Activated CD8-positive, alpha-beta memory T cell treated with anti-CD3 and anti-CD28 coated beads, Interleukin-2, amount 50 U/mL, for 1 hour (primary cell): ENCODE results near the gene CC2D2B.
"Not testable (repeated sequence)": the region's sequence is repeated elsewhere in the genome, so short reads cannot be mapped to it uniquely, and the experiment has no call there.

Experiments used
- DNase-seq: peaks from one replicate; pipeline ENCODE4 v3.0.0-alpha.2; 2020; ENCODE audit errors: extremely low read depth

Gene CC2D2B

DNA sequence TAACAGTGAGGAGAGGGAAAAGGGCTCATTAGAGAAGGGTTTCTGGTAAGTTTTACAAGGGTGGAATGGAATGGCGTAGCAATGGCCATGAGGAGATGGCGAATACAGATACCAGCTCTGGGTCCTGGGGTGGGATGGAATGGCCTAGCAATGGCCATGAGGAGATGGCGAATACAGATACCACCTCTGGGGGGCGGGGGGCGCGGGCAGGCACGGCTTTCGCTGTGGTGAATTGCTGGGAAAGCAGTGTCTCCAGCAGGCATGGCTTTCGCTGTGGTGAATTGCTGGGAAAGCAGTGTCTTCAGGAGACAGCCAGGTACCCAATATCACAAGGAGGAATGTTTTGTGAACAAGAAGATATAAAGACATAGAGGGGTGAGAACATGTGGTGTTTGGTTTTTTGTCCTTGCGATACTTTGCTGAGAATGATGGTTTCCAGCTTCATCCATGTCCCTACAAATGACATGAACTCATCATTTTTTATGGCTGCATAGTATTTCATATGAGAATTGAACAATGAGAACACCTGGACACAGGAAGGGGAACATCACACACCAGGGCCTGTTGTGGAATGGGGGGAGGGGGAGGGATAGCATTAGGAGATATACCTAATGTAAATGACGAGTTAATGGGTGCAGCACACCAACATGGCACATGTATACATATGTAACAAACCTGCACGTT is 1.7 kb upstream of the CC2D2B start:
- not testable (repeated sequence) for DNase-seq

DNA sequence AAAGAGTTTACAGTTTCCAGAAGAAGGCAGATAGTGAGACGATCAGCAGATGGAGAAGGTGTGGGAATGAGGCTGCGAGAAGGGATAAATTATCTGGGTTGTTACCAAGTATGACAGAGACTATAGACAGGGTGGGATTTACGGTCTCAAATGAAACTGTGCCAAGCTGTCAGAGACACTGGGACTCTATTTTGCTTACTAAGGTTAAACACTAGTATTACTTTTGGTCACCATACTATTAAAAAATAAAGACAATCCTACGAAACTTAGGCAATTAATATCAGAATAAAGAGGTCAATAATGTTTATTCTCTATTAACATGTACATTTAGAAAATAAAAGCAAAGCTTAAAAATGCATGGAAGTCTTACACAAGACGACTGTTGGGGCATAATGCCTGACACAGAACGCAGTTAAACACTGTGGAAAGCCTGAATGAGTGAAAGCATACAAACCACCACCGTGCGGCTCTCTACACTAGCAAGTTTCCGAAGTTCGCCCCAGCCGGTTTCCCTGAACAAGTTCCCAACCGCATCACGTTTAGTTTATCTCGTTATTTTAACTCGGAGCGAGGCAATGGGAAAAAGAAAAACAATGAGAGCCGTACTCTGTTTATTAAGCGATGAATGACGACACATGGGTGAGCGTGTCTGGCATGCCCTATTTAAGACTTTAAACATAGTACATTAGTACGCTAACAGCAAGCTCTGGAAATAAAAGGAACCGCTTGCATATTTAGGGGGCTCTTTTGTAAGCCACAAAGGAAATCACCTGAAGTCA is 909 bp upstream of the CC2D2B start:
- no peak for DNase-seq

DNA sequence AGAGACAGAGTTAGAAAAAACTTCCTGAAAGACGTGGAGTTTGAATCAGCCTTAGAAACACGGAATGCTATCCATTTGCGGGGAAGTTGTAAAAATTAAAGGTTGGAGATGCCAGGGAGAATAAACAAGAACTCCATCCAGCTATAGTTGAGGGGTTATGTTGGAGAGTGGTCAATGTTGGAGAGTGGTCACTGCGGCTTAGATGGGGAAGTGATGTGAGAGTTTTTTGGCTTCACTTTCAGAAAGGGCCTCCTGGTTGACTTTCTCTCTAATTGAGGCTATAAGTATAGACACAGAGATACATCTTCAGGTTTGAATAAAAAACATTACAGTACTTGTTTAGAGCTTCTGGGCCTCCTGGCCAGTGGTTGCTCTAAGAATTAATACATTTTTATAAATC is 675 bp downstream of the CC2D2B start:
- DNase-seq = no peak

DNA sequence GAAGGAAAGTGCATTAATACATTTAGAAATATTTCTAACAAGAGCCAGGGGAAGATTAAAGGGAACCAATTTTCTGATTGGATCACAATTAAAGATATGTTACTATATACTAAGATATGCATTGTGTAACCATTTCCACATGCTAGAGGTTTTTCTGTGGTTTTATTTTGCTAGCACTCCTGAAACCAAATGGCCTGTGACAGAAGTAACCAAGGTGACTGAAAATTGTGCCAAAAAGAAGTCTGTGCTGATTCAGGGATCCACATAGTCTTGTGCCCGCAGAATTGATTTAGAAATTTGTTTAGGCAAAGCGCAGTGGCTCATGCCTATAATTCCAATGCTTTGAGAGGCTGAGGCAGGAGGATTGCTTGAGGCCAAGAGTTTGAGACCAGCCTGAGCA is 1.8 kb downstream of the CC2D2B start:
- DNase-seq = no peak

DNA sequence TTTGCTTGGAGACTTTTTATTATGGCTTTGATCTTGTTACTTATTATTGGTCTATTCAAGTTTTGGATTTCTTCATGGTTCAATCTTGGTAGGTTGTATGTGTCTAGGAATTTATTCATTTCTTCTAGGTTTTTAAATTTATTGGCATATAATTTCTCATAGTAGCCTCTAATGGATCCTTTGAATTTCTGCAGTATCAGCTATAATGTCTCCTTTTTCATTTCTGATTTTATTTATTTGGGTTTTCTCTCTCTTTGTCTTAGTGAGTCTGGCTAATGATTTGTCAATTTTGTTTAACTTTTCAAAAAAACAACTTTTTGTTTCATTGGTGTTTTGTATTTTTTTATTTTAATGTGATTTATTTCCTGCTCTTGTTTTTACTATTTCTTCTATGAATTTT is 8.3 kb downstream of the CC2D2B start:
- not testable (repeated sequence) for DNase-seq

DNA sequence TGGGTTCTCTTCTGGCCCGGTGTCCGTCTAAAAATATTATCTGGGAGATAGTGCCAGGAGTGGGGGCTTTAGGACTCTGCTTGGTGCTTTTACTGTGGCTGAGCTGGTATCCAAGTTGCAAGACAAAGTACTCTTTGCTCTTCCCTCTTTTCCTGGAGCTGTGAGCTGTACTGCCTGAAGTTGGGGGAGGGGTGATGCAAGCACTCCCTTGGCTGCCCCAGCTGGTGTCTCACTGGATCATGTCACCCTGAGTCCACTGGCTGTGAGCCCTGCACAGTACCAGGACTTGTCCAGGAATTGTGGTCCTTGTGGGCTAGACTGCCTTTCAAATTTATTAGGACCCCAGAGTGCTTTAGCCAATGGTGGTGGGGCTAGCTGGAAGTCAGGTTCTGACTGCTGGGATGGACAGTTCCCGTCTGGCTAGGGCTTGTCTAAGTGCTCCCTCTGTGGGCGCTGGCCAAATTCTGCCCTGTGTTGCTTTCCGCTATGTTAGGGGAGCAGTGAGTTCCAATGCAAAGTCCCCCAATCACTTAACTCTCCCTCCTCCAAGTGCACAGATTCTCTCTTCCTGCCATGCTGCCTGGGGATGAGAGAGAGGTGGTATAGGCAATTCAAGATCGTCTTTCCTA is 13.1 kb downstream of the CC2D2B start:
- DNase-seq = no peak

DNA sequence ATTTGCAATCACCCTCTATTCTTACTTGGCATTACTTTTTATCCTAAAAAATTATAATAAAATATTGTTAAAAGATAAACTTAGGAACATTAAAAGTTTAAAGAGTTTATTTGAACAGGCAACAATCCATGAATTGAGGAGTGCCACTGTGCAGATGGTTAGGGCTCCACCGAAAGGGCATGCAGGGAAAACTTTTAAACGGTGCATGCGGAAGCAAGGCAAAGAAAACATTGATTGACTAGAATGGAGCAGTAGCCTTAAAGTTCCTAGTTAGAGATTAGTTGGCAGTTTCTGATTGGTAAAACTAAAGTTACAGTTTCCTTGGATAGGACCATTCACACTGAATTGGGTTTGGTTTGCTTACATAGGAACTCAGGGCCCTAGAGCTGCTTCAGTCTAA is 17.3 kb downstream of the CC2D2B start:
- no peak for DNase-seq

DNA sequence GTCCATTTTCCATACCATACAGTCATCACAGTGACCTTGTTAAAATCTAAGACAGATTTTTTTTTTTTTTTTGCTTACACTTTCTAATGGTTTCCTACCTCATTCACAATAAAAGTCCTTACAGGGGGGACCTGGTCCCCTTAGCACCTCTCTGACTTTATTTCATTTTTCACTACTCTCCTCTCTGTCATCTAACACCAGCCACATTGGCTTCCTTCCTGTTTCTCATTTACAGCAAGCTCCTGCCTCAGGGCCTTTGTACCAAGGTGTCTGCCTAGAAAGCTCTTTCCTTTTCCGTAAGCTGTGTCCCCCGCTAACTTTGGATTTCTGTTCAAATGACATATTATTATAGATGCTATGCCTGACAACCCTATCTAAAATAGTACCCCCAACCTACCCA is 27.7 kb downstream of the CC2D2B start:
- DNase-seq = no peak

DNA sequence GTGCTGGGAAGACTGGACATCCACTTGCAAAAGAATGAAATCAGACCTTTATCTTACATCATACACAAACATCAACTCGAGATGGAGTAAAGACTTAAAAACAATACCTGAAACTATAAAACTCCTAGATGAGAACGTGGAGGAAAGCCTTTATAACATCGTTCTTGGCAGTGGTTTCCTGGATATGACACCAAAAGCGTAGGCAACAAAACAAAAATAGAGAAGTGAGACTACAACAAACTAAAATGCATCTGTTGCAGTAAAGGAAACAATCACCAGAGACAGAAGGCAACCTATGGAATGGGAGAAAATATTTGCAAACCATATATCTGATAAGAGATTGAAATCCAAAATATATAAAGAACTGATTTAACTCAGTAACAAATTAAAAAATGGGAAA is 33.3 kb downstream of the CC2D2B start:
- DNase-seq = no peak

DNA sequence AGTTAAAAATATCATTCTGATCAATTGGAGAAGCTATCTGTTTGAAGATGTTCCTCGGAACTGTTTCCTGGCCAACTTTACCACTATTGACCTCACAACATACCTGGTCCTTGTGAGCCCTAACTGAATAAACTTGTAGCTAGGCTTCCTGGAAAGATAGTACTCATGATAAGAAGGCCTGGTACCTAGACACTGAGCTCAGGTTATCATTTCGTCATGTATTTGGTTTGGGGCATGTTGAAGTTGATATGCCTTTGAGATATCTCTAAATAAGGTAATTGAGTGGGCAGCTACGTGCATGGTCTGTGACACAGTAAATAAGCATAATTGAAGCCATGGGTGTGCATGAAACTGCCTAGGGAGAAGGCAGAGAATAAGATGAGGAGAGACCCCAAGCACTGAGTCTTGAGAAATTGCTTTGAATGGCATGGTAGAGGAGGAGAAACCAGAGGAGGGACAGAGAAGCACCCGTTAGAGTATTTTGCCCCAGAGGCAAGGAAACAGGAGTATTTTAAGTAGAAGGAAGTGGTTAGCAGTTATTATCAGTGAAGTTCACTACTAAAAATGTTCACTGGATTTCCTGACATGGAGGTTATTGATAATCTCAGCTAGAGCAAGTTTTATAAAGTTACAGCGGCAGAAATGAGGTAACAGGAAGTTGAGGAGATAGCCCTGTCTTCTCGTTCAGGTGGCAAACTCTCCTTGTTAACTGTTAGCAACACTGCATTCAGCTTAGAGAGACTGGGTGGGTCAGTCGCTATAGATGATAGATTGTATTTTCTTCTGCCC is 55.6 kb downstream of the CC2D2B start:
- no peak for DNase-seq

DNA sequence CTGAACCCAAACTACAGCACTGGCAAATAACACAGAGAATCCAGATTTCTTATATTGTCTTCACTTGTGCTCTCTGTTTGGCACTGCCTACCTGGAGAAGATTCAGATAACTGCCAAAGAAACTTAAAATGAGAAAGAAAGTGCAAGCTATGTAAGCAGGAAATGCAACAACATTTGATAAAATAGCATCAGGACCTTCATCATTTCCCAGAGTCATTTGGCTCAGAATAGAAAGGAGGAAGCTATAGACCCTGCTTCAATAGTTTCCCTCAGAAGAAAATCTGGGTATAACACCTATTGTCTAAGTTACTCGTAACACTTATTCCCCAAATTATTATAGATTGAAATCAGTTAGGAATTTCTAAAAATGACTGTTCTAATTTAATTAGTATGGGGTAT is 56.2 kb downstream of the CC2D2B start:
- DNase-seq = no peak

DNA sequence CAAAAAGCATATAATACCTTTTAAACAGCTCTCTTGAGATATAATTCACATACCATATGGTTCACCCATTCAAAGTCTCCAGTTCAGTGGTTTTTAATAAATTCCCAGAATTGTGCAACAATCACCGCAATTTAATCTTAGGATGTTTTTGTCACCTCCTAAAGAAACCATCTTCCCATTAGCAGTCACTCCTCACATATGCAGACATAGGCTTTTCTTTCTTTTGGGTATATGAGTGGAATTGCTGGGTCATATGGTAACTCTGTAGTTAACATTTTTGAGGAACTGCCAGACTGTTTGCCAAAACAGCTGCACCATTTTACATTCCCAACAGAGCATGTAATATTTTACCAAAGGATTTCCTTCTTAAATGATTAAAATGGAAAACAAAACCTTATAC is 57.0 kb downstream of the CC2D2B start:
- no peak for DNase-seq

DNA sequence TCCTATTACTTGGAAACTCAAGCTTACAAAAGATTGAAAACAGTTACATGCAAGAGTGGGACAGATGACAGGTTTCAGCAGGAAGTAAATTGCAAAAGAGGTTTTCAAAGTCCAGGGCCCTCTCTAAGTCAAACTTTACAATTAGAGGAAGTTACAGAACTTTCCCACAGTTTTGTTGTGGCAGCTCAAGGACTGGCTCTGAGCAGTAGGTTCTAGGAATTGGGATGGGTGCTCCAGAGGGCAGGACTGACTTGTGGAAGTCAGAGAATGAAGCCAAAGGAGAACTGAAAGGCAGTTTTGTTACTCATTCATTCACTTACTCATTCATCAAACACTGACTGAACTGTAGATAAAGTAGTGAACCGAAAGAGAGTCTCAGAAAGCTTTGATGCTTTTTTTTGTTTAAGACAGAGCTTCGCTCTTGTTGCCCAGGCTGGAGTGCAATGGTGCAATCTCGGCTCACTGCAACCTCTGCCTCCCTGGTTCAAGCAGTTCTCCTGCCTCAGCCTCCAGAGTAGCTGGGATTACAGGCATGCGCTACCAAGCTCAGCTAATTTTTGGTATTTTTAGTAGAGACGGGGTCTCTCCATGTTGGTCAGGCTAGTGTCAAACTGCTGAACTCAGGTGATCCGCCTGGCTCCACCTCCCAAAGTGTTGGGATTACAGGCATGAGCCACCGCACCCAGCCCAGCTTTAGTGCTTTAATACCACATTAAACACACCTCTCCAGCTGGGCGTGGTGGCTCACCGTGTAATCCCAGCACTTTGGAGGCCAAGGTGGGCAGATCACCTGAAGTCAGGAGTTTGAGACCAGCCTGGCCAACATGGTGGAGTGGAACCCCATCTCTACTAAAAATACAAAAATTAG is 68.8 kb downstream of the CC2D2B start:
- DNase-seq = no peak

DNA sequence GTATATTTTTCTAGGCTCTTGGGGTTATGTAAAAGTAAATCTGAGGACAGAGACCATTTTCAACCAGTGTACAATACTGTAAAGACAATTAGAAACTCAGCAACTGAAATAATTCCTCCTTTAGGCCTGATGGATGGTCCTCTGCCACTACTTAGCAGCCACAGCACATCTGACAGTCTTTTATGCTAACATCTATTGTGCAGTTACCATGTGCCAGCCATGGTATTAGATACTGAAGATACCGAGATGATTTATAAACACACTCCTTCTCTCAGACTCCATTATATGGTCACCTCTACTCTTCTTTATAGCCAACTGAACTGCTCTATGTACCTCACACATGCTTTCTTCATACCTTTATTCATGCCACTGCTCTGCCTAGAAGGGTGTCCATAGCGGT is 74.4 kb downstream of the CC2D2B start:
- DNase-seq = no peak

DNA sequence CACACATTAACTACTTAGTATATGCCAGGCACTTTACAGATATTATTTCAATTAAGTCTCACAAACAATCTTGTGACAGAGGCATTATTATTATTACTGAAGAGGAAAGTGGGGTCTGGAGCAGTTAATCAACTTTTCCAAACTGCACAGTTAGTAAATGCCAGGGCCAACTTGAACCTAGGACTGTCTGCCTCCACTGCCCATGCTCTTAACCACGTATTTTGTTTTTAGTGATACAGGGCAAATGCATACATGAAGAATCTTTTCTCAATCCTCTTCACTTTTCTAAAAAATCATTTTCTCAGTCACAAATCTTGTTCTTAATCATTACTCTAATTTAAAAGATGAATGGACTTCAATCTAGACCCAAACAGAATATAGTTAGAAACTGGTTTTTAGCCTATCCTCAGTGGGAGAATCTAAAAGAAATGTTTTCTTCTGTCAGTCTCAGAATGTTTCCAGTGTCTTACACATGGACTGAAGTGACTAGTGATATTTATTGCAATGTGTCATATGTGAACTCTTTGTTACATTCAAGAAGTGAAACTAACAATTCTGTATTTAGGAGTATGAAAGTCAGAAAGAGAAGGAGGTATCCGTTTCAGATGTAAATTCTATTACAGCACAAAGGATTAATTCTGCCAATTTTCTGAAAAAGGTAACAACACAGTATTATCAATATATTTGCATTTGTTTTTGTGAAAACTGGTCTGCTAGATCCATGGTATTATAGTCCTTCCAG is 80.1 kb downstream of the CC2D2B start:
- DNase-seq = no peak

DNA sequence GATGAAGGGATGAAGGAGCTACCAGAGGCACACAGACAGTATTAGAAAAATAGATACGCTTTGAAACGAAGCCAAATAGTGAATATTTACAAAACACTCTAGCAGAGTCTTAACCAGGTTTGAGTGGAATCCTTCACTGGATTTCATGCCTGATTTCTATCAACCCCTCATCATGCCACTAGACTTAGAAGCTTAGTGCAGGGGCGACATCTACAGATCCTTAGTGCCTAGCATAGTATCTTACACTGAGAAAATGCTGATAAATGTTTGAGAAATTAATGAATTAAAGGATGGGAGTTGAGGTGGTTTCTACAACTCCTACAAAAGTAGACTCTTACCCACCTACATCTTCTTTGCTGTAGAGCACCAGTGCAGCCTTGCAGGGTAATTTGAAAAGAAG is 80.9 kb downstream of the CC2D2B start:
- no peak for DNase-seq

DNA sequence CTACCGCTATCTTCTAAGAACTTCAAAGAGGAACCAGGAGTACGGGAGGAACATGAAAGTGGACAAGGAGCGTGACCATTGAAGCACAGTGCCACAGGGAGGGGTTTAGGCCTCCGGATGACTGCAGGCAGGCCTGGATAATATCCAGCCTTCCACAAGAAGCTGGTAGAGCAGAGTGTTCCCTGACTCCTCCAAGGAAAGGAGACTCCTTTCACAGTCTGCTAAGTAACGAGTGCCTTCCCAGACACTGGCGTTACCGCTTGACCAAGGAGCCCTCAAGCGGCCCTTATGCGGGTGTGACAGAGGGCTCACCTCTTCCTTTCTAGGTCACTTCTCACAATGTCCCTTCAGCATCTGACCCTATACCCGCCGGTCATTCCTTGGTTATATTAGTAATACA is 86.6 kb downstream of the CC2D2B start:
- DNase-seq = not testable (repeated sequence)

DNA sequence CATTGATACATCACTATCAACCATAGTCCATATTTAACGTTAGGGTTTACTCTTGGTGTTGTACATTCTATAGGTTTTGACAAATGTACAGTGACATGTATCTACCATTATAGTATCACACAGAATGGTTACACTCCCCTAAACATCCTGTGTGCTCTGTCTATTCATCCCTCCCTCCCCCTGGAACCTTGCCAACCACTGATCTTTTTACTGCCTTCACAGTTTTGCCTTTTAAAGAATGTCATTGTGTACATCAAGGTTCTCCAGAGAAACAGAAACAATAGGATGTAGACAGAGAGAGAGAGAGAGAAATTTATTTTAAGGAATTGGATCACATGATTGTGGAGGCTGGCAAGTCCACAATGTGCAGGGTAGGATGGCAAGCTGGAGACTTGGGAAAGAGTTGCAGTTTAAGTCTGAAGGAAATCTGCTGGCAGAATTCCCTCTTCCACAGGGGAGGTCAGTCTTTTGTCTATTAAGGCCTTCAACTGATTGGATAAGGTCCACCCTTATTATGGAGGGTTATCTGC is 90.5 kb downstream of the CC2D2B start:
- DNase-seq = no peak

DNA sequence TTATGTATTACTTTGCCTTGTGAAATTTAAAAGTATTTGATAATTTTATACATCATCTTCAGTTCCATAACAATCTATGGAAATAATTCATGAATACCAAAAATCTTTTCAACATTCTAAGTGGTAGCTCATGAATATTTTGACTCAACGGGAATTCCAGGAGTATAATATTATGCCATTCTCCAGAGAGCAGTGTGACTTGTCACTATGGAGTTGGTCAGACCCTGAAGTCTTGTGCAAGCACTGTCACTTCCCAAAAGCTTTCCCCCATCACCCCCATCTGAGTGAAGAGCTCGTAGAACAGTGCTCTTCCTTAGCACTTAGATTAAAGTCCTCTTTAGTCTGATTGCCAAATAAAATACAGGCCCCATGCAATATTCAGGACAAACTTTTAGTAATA is 106.2 kb downstream of the CC2D2B start:
- DNase-seq = no peak

DNA sequence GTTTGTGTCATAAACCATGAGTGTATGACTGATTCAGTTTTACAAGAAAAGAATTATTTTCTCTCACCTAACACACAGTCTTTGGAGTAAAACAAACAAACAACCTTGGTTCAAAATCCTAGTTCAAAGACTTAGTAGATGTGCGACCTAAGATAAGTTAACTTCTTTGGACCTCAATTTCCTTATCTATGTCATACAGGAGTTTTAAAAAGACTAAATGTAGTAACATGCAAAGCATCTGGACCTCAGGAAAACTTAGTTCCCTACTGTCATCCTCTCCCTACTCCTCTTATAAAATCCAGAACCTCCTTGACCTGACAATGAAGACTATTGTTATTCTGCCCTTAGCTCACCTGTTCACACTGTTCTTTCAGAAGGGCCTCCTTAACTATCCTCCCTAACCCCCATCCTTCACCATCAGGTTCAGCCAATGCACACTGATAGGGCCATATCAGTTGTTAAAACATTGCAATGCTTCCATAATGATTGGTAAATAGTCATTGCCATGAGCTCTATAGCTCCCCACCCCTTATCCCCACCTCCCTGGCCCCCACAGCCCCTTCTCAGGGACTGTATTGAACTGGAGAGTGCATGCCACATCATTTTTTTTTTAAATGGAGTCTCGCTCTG is 106.8 kb downstream of the CC2D2B start:
- DNase-seq = no peak
